Measurements from ENCODE around the gene TMEM61.

DNA sequence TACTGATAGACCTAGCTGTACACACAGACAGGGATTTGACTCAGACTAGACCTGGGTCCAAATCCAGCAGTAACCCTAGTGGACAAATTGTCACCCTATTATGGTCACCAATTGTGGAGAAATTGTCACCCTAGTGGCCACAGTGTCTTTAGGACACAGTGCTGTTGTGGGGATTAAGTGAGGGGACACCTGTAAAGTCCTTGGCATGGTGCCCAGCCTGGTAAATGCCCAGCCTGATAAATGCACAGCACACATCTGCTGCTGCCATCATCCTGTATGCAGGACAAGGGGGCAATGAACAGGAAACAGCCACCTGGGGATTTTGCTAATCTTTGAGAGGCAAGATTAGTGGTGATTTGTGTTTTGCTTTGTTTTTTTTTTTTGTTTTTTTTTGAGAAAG lies 2.3 kb downstream of the TMEM61 start:
- TF ChIP-seq, protein P1, sequence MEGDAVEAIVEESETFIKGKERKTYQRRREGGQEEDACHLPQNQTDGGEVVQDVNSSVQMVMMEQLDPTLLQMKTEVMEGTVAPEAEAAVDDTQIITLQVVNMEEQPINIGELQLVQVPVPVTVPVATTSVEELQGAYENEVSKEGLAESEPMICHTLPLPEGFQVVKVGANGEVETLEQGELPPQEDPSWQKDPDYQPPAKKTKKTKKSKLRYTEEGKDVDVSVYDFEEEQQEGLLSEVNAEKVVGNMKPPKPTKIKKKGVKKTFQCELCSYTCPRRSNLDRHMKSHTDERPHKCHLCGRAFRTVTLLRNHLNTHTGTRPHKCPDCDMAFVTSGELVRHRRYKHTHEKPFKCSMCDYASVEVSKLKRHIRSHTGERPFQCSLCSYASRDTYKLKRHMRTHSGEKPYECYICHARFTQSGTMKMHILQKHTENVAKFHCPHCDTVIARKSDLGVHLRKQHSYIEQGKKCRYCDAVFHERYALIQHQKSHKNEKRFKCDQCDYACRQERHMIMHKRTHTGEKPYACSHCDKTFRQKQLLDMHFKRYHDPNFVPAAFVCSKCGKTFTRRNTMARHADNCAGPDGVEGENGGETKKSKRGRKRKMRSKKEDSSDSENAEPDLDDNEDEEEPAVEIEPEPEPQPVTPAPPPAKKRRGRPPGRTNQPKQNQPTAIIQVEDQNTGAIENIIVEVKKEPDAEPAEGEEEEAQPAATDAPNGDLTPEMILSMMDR (IDR thresholded peaks at IDR 0.05), result no peak
- TF ChIP-seq EP300 (IDR thresholded peaks at IDR 0.05) (no peak), POLR2A (IDR thresholded peaks at IDR 0.05) (no peak)

All from upper lobe of left lung (tissue), 4 donors.